Activated CD4-positive, alpha-beta T cell treated with anti-CD3 and anti-CD28 coated beads for 36 hours (primary cell): ENCODE measurements around the gene IRF2BP2. TPM values are rescaled to one million over a fixed set of nuclear protein-coding genes. Genes with fewer than 3 reads are reported as not detected.
"Not testable (repeated sequence)": the region's sequence is repeated elsewhere in the genome, so short reads cannot be mapped to it uniquely, and the experiment has no call there.

Experiments
- ATAC-seq: fragments of 200-7000 bp; cut with Tn5 transposase; one replicate; pipeline ENCODE4 v1.10.0; 2021; ENCODE audit warnings: mild to moderate bottlenecking, moderate library complexity
- CTCF ChIA-PET: fragments of 350-600 bp; sonication (Branson Sonifier 250); formaldehyde crosslinking; loops from one replicate; lab custom pipeline; 2021; ENCODE audit warnings: antibody characterized with exemption; lab: Charles Lee
- POLR2A ChIA-PET: fragments of 350-600 bp; sonication (Branson Sonifier 250); formaldehyde crosslinking; loops from one replicate; lab custom pipeline; 2021; ENCODE audit warnings: antibody characterized with exemption, inconsistent platforms; lab: Charles Lee
- DNase-seq: peaks from one replicate; pipeline ENCODE4 v3.0.0-alpha.2; 2020
- H3K27ac Mint-ChIP-seq: one replicate; pipeline ENCODE4 v1.8.0; 2021; ENCODE audit warnings: mixed read lengths
- H3K27me3 Mint-ChIP-seq: one replicate; pipeline ENCODE4 v1.8.0; 2021; ENCODE audit warnings: mixed read lengths
- H3K36me3 Mint-ChIP-seq: one replicate; pipeline ENCODE4 v1.8.0; 2021; ENCODE audit warnings: low read depth, mixed read lengths
- H3K4me1 Mint-ChIP-seq: one replicate; pipeline ENCODE4 v1.8.0; 2021; ENCODE audit warnings: mixed read lengths
- H3K4me3 Mint-ChIP-seq: one replicate; pipeline ENCODE4 v1.8.0; 2021; ENCODE audit warnings: mild to moderate bottlenecking, moderate library complexity, mixed read lengths
- H3K9me3 Mint-ChIP-seq: one replicate; pipeline ENCODE4 v1.8.0; 2021; ENCODE audit warnings: low read depth, mixed read lengths
- intact Hi-C, 2 experiments: fragments of 100-400 bp; cut with DNase I in 1 of 2; cut with micrococcal nuclease in 1 of 2; formaldehyde crosslinking; loops; one replicate each; pipeline versions ENCODE4 v1.14.2 to v1.15.1; 2022 to 2024; cut with DNase I, micrococcal nuclease
- total RNA-seq, 2 experiments: library from RNA; stranded (reverse); gene quantifications; one replicate each; pipeline ENCODE4 v1.2.3, GENCODE V29; 2021

Gene IRF2BP2
- total RNA-seq, 2 experiments from 2014 or later = 132 to 200 TPM

- no peaks in the 10 kb centered on the region for H3K27me3 Mint-ChIP-seq
- H3K27ac Mint-ChIP-seq = peak overlapping the region; percentile 91
- no peak for ATAC-seq
- ChIA-PET CTCF (interaction anchor here (0.6 to 2.0 kb wide), 4 partner anchors 10 to 304 kb away, joined by 3 to 6 read pairs (median 3); no protein-coding TSS in a partner anchor), POLR2A (no interaction called here)
- intact Hi-C loops = loop anchor here in 1 of 2 experiments (1.0 kb wide), 3 partner anchors 100 to 484 kb away; no protein-coding TSS in a partner anchor
- no peaks in the 10 kb centered on the region for H3K9me3 Mint-ChIP-seq
- peaks cover 51% of the 10 kb centered on the region for H3K4me1 Mint-ChIP-seq
- peak overlapping the region; percentile 97 for H3K4me3 Mint-ChIP-seq
- no peak for DNase-seq
- peaks cover 15% of the 10 kb centered on the region for H3K36me3 Mint-ChIP-seq
Measured at GRCh38 chr1:234598974-234599616, 10.9 kb downstream of the IRF2BP2 start.

GRCh38 chr1:234597894-234598293, 12.1 kb downstream of the IRF2BP2 start:
- CTCF ChIA-PET = interaction anchor here (0.5 to 1.6 kb wide), 9 partner anchors 9 to 507 kb away, joined by 3 to 5 read pairs (median 3); no protein-coding TSS in a partner anchor
- no peaks in the 10 kb centered on the region for H3K27me3 Mint-ChIP-seq
- DNase-seq = peak; percentile 68
- POLR2A ChIA-PET = no interaction called here
- ATAC-seq = peak; percentile 1
- H3K4me1 Mint-ChIP-seq = peaks cover 48% of the 10 kb centered on the region
- no peak overlapping the region for H3K27ac Mint-ChIP-seq
- intact Hi-C loops = loop anchor here in 1 of 2 experiments (1.0 kb wide), 1 partner anchor 485 kb away; no protein-coding TSS in a partner anchor
- peaks cover 8% of the 10 kb centered on the region for H3K36me3 Mint-ChIP-seq
- no peaks in the 10 kb centered on the region for H3K9me3 Mint-ChIP-seq
- no peak overlapping the region for H3K4me3 Mint-ChIP-seq

- POLR2A ChIA-PET = no interaction called here
- DNase-seq = no peak
- peaks cover 28% of the 10 kb centered on the region for H3K4me1 Mint-ChIP-seq
- intact Hi-C loops = no loop called here
- no peaks in the 10 kb centered on the region for H3K27me3 Mint-ChIP-seq
- no peaks in the 10 kb centered on the region for H3K9me3 Mint-ChIP-seq
- no peak overlapping the region for H3K27ac Mint-ChIP-seq
- H3K4me3 Mint-ChIP-seq = no peak overlapping the region
- CTCF ChIA-PET = interaction anchor here (0.7 kb wide), 1 partner anchor 169 kb away, joined by 3 read pairs; no protein-coding TSS in a partner anchor
- no peak for ATAC-seq
- H3K36me3 Mint-ChIP-seq = no peaks in the 10 kb centered on the region
Measured at GRCh38 chr1:234595899-234596298, 14.1 kb downstream of the IRF2BP2 start.

GRCh38 chr1:234594575-234594974, 15.4 kb downstream of the IRF2BP2 start:
- H3K27me3 Mint-ChIP-seq, ATAC-seq, H3K4me3 Mint-ChIP-seq, CTCF ChIA-PET, DNase-seq, intact Hi-C loops, POLR2A ChIA-PET, H3K27ac Mint-ChIP-seq, H3K36me3 Mint-ChIP-seq, H3K9me3 Mint-ChIP-seq: not testable (repeated sequence)
- peaks cover 23% of the 10 kb centered on the region for H3K4me1 Mint-ChIP-seq

GRCh38 chr1:234593771-234594504, 16.0 kb downstream of the IRF2BP2 start:
- CTCF ChIA-PET = no interaction called here
- DNase-seq (no peak), ATAC-seq (no peak)
- POLR2A ChIA-PET = interaction anchor here (0.6 kb wide), 1 partner anchor 182 kb away, joined by 3 read pairs; no protein-coding TSS in a partner anchor
- Mint-ChIP-seq H3K36me3 (no peaks in the 10 kb centered on the region), H3K9me3 (no peaks in the 10 kb centered on the region), H3K4me1 (peaks cover 21% of the 10 kb centered on the region), H3K27ac (peak overlapping the region; percentile 24), H3K27me3 (no peaks in the 10 kb centered on the region), H3K4me3 (no peak overlapping the region)
- intact Hi-C loops = no loop called here

- H3K4me1 Mint-ChIP-seq = peaks cover 15% of the 10 kb centered on the region
- intact Hi-C loops = no loop called here
- no peaks in the 10 kb centered on the region for H3K27me3 Mint-ChIP-seq
- ChIA-PET CTCF (no interaction called here), POLR2A (no interaction called here)
- no peak overlapping the region for H3K4me3 Mint-ChIP-seq
- H3K36me3 Mint-ChIP-seq = no peaks in the 10 kb centered on the region
- DNase-seq = no peak
- no peak overlapping the region for H3K27ac Mint-ChIP-seq
- H3K9me3 Mint-ChIP-seq = no peaks in the 10 kb centered on the region
- ATAC-seq = no peak
Measured at GRCh38 chr1:234593109-234593508, 16.9 kb downstream of the IRF2BP2 start.

- intact Hi-C loops = no loop called here
- no peak overlapping the region for H3K27ac Mint-ChIP-seq
- no peaks in the 10 kb centered on the region for H3K36me3 Mint-ChIP-seq
- DNase-seq (no peak), ATAC-seq (no peak)
- no peak overlapping the region for H3K4me3 Mint-ChIP-seq
- H3K4me1 Mint-ChIP-seq = peaks cover 9% of the 10 kb centered on the region
- ChIA-PET CTCF (no interaction called here), POLR2A (no interaction called here)
- no peaks in the 10 kb centered on the region for H3K9me3 Mint-ChIP-seq
- H3K27me3 Mint-ChIP-seq = no peaks in the 10 kb centered on the region
Measured at GRCh38 chr1:234592240-234592639, 17.7 kb downstream of the IRF2BP2 start.

GRCh38 chr1:234591131-234591530, 18.8 kb downstream of the IRF2BP2 start:
- ATAC-seq (no peak), DNase-seq (no peak)
- H3K27ac Mint-ChIP-seq = no peak overlapping the region
- peaks cover 3% of the 10 kb centered on the region for H3K27me3 Mint-ChIP-seq
- POLR2A ChIA-PET = no interaction called here
- CTCF ChIA-PET = interaction anchor here (1.1 kb wide), 1 partner anchor 64 kb away, joined by 3 read pairs; no protein-coding TSS in a partner anchor
- intact Hi-C loops = no loop called here
- H3K36me3 Mint-ChIP-seq = no peaks in the 10 kb centered on the region
- H3K4me1 Mint-ChIP-seq = peaks cover 9% of the 10 kb centered on the region
- H3K4me3 Mint-ChIP-seq = no peak overlapping the region
- H3K9me3 Mint-ChIP-seq = no peaks in the 10 kb centered on the region

GRCh38 chr1:234589854-234590620, 19.9 kb downstream of the IRF2BP2 start:
- Mint-ChIP-seq H3K36me3 (no peaks in the 10 kb centered on the region), H3K27me3 (peaks cover 3% of the 10 kb centered on the region), H3K27ac (no peak overlapping the region), H3K4me1 (peaks cover 9% of the 10 kb centered on the region), H3K9me3 (no peaks in the 10 kb centered on the region), H3K4me3 (no peak overlapping the region)
- ChIA-PET POLR2A (no interaction called here), CTCF (no interaction called here)
- DNase-seq (no peak), ATAC-seq (no peak)
- intact Hi-C loops = no loop called here

GRCh38 chr1:234589064-234589800, 20.7 kb downstream of the IRF2BP2 start:
- Mint-ChIP-seq H3K36me3 (no peaks in the 10 kb centered on the region), H3K4me1 (peaks cover 6% of the 10 kb centered on the region), H3K27me3 (peaks cover 3% of the 10 kb centered on the region), H3K9me3 (no peaks in the 10 kb centered on the region), H3K4me3 (no peak overlapping the region), H3K27ac (no peak overlapping the region)
- ChIA-PET CTCF (interaction anchor here (0.6 to 0.7 kb wide), 2 partner anchors 8 to 10 kb away, joined by 3 read pairs; no protein-coding TSS in a partner anchor), POLR2A (no interaction called here)
- intact Hi-C loops = no loop called here
- ATAC-seq = no peak
- no peak for DNase-seq
